ENCODE data around the gene GLIS2. TPM values are rescaled to one million over a fixed set of nuclear protein-coding genes. Genes with fewer than 3 reads are reported as not detected.

GLIS2 gene
- total and polyA plus RNA-seq, 2 of the 4 experiments (the other 2 are of a cell fraction), result 0.36 to 8.4 TPM

DNA sequence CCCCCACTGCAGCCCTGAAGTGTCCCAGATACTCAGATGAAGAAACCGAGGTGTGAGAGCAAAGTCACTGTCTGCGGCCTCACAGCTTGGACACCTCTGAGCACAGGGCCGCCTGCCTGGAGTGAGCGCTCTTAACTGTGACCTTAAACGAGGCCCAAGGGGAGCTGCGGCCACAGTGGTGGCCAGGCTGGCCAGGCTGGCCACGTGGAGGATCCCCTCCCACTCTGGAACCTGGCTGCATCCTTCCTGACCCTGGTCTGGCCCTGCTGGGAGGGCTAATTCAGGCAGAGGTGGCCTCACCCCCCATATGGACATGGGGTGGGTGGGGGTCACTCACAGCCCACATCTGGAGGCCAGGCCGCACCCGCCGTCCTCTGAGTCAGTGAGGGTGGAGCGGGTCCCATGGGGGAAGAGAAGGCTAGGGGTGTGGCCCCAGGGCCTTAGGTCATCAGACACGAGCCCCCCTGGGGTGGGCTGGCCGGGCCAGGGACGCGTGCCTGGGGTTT is 62.3 kb downstream of the GLIS2 start:
- no peaks in the 10 kb centered on the region for H3K27me3 ChIP-seq (ENCODE audit: control insufficient read depth, insufficient read depth, low read length)
- ATAC-seq (ENCODE audit: low read depth) (no peak), DNase-seq (no peak)
- no peak overlapping the region for H3K18ac ChIP-seq (ENCODE audit: low read depth, low read length)
- peaks cover 55% of the 10 kb centered on the region for H3K36me3 ChIP-seq (ENCODE audit: control insufficient read depth, insufficient read depth, low read length)
- peak overlapping the region; percentile 65 for H2AK9ac ChIP-seq (replicated peaks; ENCODE audit: low read depth, low read length, poor library complexity)
- no peak overlapping the region for H3K9ac ChIP-seq (ENCODE audit: low read depth, low read length)
- H3K27ac ChIP-seq (ENCODE audit: insufficient read depth, low read length), result no peak overlapping the region
- peak overlapping the region; percentile 26 for H2BK5ac ChIP-seq (ENCODE audit: low read depth, low read length, poor library complexity, severe bottlenecking)
- intact Hi-C loops (cut with micrococcal nuclease) (no loop called here), dilution Hi-C loops (cut with HindIII; ENCODE audit: low sequenced_read_pairs, unreplicated experiment) (no loop called here), in situ Hi-C loops (cut with MboI; ENCODE audit: low sequenced_read_pairs) (no loop called here)
- H3K4ac ChIP-seq (ENCODE audit: low read depth, low read length), result no peak overlapping the region
- H3K56ac ChIP-seq (ENCODE audit: extremely low read depth, insufficient read depth, low read length), result no peak overlapping the region
- no peak overlapping the region for H2BK120ac ChIP-seq (ENCODE audit: low read depth, low read length)
- no peaks in the 10 kb centered on the region for H3K9me3 ChIP-seq (ENCODE audit: control insufficient read depth, insufficient read depth, low read length)
- H2BK15ac ChIP-seq (ENCODE audit: low read depth, low read length), result no peak overlapping the region
- H3K4me2 ChIP-seq (ENCODE audit: low read depth, low read length), result no peak overlapping the region
- H4K91ac ChIP-seq (ENCODE audit: insufficient read depth, low read depth, low read length), result no peak overlapping the region
- no peak overlapping the region for H3K14ac ChIP-seq (replicated peaks; ENCODE audit: low read depth, low read length)
- WGBS, 2 experiments (ENCODE audit: extremely low coverage in 2 of 2, insufficient read length in 1 of 2), result 84% methylated on average over 6 of the region's 15 CpGs; no CpG with 5 or more reads in 1 of the 2 experiments
- TF ChIP-seq CEBPB (IDR thresholded peaks at IDR 0.05; ENCODE audit: low read depth, low read length) (no peak), MAFK (IDR thresholded peaks at IDR 0.05; ENCODE audit: low read depth, low read length) (no peak), CHD1 (IDR thresholded peaks at IDR 0.05; ENCODE audit: low read depth, low read length) (no peak), MXI1 (IDR thresholded peaks at IDR 0.05; ENCODE audit: borderline replicate concordance, low read depth, low read length) (no peak), RAD21 (IDR thresholded peaks at IDR 0.05; ENCODE audit: low read length) (no peak), POLR2A (IDR thresholded peaks at IDR 0.05; ENCODE audit: low read depth, low read length) (no peak)
- TF ChIP-seq, protein P1, sequence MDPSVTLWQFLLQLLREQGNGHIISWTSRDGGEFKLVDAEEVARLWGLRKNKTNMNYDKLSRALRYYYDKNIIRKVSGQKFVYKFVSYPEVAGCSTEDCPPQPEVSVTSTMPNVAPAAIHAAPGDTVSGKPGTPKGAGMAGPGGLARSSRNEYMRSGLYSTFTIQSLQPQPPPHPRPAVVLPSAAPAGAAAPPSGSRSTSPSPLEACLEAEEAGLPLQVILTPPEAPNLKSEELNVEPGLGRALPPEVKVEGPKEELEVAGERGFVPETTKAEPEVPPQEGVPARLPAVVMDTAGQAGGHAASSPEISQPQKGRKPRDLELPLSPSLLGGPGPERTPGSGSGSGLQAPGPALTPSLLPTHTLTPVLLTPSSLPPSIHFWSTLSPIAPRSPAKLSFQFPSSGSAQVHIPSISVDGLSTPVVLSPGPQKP (IDR thresholded peaks at IDR 0.05; ENCODE audit: borderline replicate concordance, low read depth, low read length), result no peak
- H2BK20ac ChIP-seq (ENCODE audit: low read depth, low read length), result no peak overlapping the region
- no peak overlapping the region for H2AK5ac ChIP-seq (ENCODE audit: low read depth, low read length)
- H3K4me1 ChIP-seq (ENCODE audit: control insufficient read depth, insufficient read depth, low read length), result peaks cover 34% of the 10 kb centered on the region
- ChIA-PET CTCF (no interaction called here), POLR2A (ENCODE audit: unreplicated experiment) (interaction anchor here (1.3 kb wide), 1 partner anchor 8 kb away, joined by 4 read pairs; no protein-coding TSS in a partner anchor)
- peaks cover 0 to 79% of the 10 kb centered on the region in 2 experiments; a peak in 3 of 4 replicates for H3K79me1 ChIP-seq (ENCODE audit: low read depth in 1 of 2, low read length in 2 of 2)
- no peak overlapping the region for H3K23ac ChIP-seq (ENCODE audit: low read depth, low read length)
- no TSS peak for BruUV-seq (replicated peaks)
- H4K5ac ChIP-seq (ENCODE audit: low read depth, low read length), result no peak overlapping the region
- H2AFZ ChIP-seq (replicated peaks; ENCODE audit: low read length, poor library complexity), result peak overlapping the region; percentile 69
- no peak overlapping the region for H4K8ac ChIP-seq (ENCODE audit: low read depth in 2 of 2, low read length in 2 of 2)
- peaks cover 97% of the 10 kb centered on the region for H4K20me1 ChIP-seq (ENCODE audit: insufficient read depth, low read length)
- H3K4me3 ChIP-seq (ENCODE audit: insufficient read depth, low read depth, low read length), result no peak overlapping the region
- peaks cover 12% of the 10 kb centered on the region for H3K9me1 ChIP-seq (ENCODE audit: insufficient read depth, low read length)

Data from IMR-90 (cell line).